GM10266 (cell line): Measurements from ENCODE around the gene EIF3B.

Experiments
- DNase-seq: peaks from one replicate; pipeline ENCODE4 v3.0.0; 2012; ENCODE audit errors: extremely low spot score
- TF ChIP-seq, protein P1 (sequence below): IDR thresholded peaks from 2 replicates; pipeline ENCODE4 v1.5.1; 2012; ENCODE audit warnings: mild to moderate bottlenecking, low read depth; ENCODE audit not compliant: control insufficient read depth, insufficient read depth; ENCODE audit errors: missing control alignments

The EIF3B gene

DNA sequence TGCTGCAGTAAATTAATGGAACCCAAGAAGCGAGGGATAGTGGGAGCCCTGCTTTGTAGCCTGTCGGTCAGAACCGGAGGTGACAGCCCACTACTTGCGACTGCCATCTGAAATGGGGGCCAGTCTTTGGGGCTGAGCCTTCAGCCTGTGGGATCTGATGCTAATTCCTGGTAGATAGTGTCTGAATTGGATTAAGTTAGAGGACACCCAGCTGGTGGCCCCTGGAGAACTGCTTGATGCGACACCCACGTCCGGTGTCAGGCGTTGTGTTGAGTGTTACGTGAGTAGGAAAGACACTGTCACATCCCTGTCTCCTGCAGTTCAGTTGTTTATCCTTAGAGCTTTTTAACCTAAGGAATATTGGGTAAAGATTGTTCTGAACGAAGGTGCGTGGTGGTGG, 5.0 kb downstream of the EIF3B start:
- TF ChIP-seq, protein P1, sequence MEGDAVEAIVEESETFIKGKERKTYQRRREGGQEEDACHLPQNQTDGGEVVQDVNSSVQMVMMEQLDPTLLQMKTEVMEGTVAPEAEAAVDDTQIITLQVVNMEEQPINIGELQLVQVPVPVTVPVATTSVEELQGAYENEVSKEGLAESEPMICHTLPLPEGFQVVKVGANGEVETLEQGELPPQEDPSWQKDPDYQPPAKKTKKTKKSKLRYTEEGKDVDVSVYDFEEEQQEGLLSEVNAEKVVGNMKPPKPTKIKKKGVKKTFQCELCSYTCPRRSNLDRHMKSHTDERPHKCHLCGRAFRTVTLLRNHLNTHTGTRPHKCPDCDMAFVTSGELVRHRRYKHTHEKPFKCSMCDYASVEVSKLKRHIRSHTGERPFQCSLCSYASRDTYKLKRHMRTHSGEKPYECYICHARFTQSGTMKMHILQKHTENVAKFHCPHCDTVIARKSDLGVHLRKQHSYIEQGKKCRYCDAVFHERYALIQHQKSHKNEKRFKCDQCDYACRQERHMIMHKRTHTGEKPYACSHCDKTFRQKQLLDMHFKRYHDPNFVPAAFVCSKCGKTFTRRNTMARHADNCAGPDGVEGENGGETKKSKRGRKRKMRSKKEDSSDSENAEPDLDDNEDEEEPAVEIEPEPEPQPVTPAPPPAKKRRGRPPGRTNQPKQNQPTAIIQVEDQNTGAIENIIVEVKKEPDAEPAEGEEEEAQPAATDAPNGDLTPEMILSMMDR: no peak
- no peak for DNase-seq

DNA sequence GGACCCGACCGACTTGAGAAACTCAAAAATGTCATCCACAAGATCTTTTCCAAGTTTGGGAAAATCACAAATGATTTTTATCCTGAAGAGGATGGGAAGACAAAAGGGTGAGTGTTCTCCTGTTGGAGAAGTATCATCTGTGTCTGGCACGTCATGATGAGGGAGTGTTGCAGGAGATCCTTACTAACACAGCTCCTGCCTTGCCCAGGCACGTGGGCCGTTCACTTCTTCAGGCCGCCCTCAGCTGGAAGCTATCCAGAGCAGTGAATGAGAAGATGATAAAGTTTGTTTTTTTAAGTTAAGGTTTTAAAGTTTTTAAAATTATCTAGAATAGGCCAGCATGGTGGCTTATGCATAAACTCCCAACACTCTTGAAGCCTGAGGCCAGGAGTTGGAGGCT, 6.2 kb downstream of the EIF3B start:
- TF ChIP-seq, protein P1: no peak
- no peak for DNase-seq

DNA sequence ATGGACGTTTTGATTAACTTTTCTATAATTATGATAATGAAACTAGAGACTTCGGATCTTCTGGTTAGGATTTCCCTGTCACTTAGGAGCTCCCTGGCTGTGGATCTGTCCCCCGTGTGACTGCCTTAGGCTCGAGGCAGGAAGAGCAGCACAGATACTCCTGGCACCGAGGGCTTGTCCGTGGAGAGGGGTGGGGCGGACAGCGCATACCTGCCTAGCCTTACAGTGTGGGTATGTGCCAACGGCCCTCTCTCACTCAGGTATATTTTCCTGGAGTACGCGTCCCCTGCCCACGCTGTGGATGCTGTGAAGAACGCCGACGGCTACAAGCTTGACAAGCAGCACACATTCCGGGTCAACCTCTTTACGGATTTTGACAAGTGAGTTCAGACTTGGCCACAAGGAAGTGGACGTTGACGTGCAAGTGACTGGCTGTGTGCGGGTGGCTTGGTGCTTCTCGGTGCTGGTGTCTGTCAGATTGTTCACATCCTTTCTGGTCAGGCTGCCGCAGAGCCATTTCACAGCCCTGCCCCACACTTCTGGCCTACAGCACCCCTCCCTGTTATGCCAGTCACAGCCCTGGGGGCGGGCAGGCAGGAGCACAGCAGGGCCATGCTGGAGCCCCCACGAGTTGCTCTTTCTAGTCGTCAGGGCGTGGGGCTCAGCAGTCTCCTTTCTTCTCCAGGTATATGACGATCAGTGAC, 7.9 kb downstream of the EIF3B start:
- DNase-seq: no peak
- TF ChIP-seq, protein P1: no peak

DNA sequence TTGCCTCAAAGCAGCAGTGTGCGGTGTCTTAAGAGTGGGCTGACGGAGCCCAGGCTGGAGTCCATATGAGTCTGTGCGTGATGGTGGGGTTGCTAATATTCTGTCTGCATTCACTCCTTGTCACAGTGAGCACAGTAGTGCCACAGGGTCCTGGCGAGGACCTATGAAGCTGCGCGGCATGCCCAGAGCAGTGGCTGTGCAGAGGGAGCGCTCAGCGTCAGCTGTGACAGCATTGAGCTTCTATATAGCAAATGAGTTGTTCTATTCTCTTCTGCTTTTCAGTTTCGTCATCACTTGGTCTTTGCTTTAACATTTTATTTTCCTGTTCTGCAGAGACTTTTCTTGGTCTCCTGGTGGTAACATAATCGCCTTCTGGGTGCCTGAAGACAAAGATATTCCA, 14.5 kb downstream of the EIF3B start:
- DNase-seq: no peak
- TF ChIP-seq, protein P1: no peak

DNA sequence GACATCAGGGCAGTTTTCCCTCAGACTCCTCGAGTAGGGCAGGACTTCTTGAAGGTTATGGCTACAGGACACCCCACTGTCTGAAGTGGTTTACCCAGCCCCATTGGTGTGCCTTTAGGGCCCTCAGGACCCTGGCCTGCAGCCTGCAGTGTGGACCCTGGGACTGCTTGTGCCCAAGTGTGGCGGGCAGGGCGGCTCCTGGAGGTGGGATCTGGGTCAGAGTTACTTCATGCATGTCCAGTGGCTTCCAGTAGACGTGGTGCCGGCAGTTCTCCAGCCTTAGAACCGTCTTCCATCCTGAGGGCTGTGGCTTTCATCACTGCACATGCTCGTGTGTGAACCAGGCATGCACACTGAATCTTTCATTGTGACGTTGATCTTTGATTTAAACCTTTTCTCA, 16.7 kb downstream of the EIF3B start:
- TF ChIP-seq, protein P1: no peak
- no peak for DNase-seq

DNA sequence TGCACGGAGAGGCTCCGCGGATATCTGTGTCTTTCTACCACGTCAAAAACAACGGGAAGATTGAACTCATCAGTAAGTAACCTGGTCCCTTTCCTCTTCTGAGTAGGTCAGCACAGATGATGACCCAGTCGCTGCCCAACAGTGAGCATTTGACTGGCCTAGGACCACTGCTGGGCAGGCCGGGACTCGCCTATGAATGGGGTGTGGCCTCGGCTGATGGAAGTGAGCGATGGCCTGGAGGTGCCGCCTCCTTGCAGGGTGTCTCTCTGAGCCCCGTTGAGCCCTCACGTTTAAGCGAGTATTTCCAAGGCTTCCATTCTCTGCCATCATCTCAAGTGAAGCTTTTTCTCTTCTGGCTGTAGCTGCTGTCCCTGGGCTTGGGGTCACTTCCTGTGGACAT, 18.1 kb downstream of the EIF3B start:
- DNase-seq: no peak
- TF ChIP-seq, protein P1: no peak

DNA sequence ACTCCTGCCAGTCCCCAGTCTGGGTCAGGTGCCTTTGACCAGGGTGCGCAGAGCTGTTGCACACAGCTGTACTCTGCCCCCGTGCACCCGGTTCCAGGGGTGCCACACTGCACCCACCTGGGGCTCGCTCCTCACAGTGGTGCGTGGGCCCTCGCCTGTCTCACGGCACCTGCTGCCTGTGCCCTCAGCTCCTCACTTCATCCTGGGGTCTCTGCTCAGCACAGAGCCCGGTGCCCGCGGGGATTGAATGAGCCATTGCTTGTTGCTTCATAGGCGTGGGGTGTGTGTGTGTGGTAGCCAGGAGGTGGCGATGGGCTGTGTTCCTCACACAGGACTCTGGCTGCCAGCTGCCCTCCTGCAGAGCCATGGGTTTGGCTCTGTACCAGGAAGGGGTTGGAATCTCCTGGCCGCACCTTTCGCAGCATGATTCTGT, 18.5 kb downstream of the EIF3B start:
- DNase-seq: no peak
- TF ChIP-seq, protein P1: no peak
